GM12878 (cell line): ENCODE results near the gene TTC8. TPM values are rescaled to one million over a fixed set of nuclear protein-coding genes. Genes with fewer than 3 reads are reported as not detected.

Experiments
- ATAC-seq: fragments of 200-7000 bp; cut with Tn5 transposase; 3 replicates; pipeline ENCODE4 v1.9.1; 2020; ENCODE audit warnings: mild to moderate bottlenecking, moderate library complexity
- BruUV-seq: library from RNA; stranded (reverse); fragments of 400-500 nt; replicated peaks from 2 replicates; lab custom pipeline; 2021; lab: Mats Ljungman, UMichigan
- CTCF ChIA-PET: fragments of 300-600 bp; sonication (Branson Sonifier 250); formaldehyde crosslinking; extraction: SDS; loops from one replicate; lab custom pipeline; 2021; ENCODE audit warnings: inconsistent platforms; lab: Yijun Ruan, JAX
- POLR2A ChIA-PET: fragments of 350-600 bp; formaldehyde crosslinking; extraction: SDS; loops from one replicate; lab custom pipeline; 2021; ENCODE audit warnings: inconsistent platforms; lab: Charles Lee
- RAD21 ChIA-PET: fragments of 300-600 bp; sonication (Branson Sonifier 250); formaldehyde crosslinking; loops from one replicate; lab custom pipeline; 2023; ENCODE audit warnings: antibody characterized with exemption; ENCODE audit not compliant: unreplicated experiment; lab: Charles Lee
- SMC1A ChIA-PET: fragments of 300-600 bp; sonication (Branson Sonifier 250); formaldehyde crosslinking; loops from one replicate; lab custom pipeline; 2023; ENCODE audit not compliant: unreplicated experiment, uncharacterized antibody; lab: Charles Lee
- DNase-seq: peaks from one replicate; pipeline ENCODE4 v3.0.0-alpha.2; 2011; ENCODE audit warnings: low read depth, low spot score
- FAIRE-seq: peaks from 3 replicates; lab custom pipeline; 2011; peaks lifted over from hg19 to GRCh38; lab: Jason Lieb, UNC
- H2AFZ ChIP-seq: 2 replicates; pipeline ENCODE4 v1.6.0; 2011; ENCODE audit warnings: low read depth, low read length, control low read depth; ENCODE audit not compliant: control insufficient read depth
- H3K27ac ChIP-seq: 2 replicates; pipeline ENCODE4 v1.5.1; 2011; ENCODE audit warnings: control low read depth; ENCODE audit not compliant: control insufficient read depth, insufficient read depth
- H3K27me3 ChIP-seq, 2 experiments: replicated peaks in 1 of 2; 2 replicates each; pipeline versions ENCODE4 v1.6.0 to v1.6.1; 2011; ENCODE audit warnings: low read length in 1 of 2; ENCODE audit not compliant: control insufficient read depth in 2 of 2, insufficient read depth in 2 of 2
- H3K36me3 ChIP-seq, 2 experiments: 2 replicates each; pipeline ENCODE4 v1.5.1; 2011; ENCODE audit warnings: low read length in 1 of 2; ENCODE audit not compliant: control insufficient read depth in 2 of 2, insufficient read depth in 2 of 2
- H3K4me1 ChIP-seq: 2 replicates; pipeline ENCODE4 v1.6.1; 2011; ENCODE audit warnings: mild to moderate bottlenecking, low read length, moderate library complexity, mixed read lengths; ENCODE audit not compliant: control insufficient read depth, insufficient read depth
- H3K4me2 ChIP-seq: 2 replicates; pipeline ENCODE4 v1.6.0; 2011; ENCODE audit warnings: control low read depth; ENCODE audit not compliant: control insufficient read depth, insufficient read depth
- H3K4me3 ChIP-seq: fragments of 200-600 bp; sonication (generic); 2 replicates; pipeline ENCODE4 v1.5.1; 2016
- H3K79me2 ChIP-seq: 2 replicates; pipeline ENCODE4 v1.6.0; 2011; ENCODE audit warnings: low read length; ENCODE audit not compliant: control insufficient read depth, insufficient read depth
- H3K9ac ChIP-seq: 2 replicates; pipeline ENCODE4 v1.8.0; 2011; ENCODE audit warnings: low read length, control low read depth, mixed read lengths; ENCODE audit not compliant: control insufficient read depth, insufficient read depth
- H3K9me3 ChIP-seq: replicated peaks from 3 replicates; pipeline ENCODE4 v1.5.1; 2011; ENCODE audit warnings: mild to moderate bottlenecking, low read length; ENCODE audit not compliant: control insufficient read depth, insufficient read depth
- H4K20me1 ChIP-seq: 2 replicates; pipeline ENCODE4 v1.6.0; 2011; ENCODE audit not compliant: control insufficient read depth, insufficient read depth
- CEBPZ ChIP-seq: fragments of 150-350 bp; IDR thresholded peaks from 2 replicates; pipeline ENCODE4 v1.6.1; 2016; ENCODE audit warnings: low read depth, low read length
- E2F4 ChIP-seq: IDR thresholded peaks from 2 replicates; pipeline ENCODE4 v1.6.1; 2012; ENCODE audit warnings: low read depth, low read length, improper control_type of control experiment
- E4F1 ChIP-seq: fragments of 450-650 bp; IDR thresholded peaks from 2 replicates; pipeline ENCODE4 v1.6.1; 2018; ENCODE audit warnings: borderline replicate concordance, mild to moderate bottlenecking; ENCODE audit not compliant: partially characterized antibody
- HDAC2 ChIP-seq: fragments of 200-600 bp; sonication (generic); IDR thresholded peaks from 2 replicates; pipeline ENCODE4 v1.6.1; 2017
- IKZF1 ChIP-seq: fragments of 450-650 bp; conservative IDR thresholded peaks from 2 replicates; pipeline ENCODE4 v1.6.1; 2017; ENCODE audit warnings: antibody characterized with exemption, mild to moderate bottlenecking
- KDM1A ChIP-seq: fragments of 200-600 bp; sonication (generic); IDR thresholded peaks from 2 replicates; pipeline ENCODE4 v1.6.1; 2016; ENCODE audit warnings: borderline replicate concordance
- NFIC ChIP-seq: IDR thresholded peaks from 2 replicates; pipeline ENCODE4 v1.6.1; 2012; ENCODE audit warnings: low read depth, mild to moderate bottlenecking, inconsistent platforms, low read length, moderate library complexity
- NKRF ChIP-seq: fragments of 450-650 bp; conservative IDR thresholded peaks from 2 replicates; pipeline ENCODE4 v1.6.1; 2017; ENCODE audit warnings: mild to moderate bottlenecking, moderate library complexity
- NR2F1 ChIP-seq: fragments of 450-650 bp; conservative IDR thresholded peaks from 2 replicates; pipeline ENCODE4 v1.6.1; 2017; ENCODE audit warnings: mild to moderate bottlenecking
- RAD21 ChIP-seq: IDR thresholded peaks from 2 replicates; pipeline ENCODE4 v1.6.1; 2011; ENCODE audit warnings: mild to moderate bottlenecking, low read depth, low read length, moderate library complexity; ENCODE audit not compliant: insufficient read depth
- RBBP5 ChIP-seq: fragments of 200-600 bp; sonication (generic); conservative IDR thresholded peaks from 2 replicates; pipeline ENCODE4 v1.6.1; 2016
- RCOR1 ChIP-seq: conservative IDR thresholded peaks from 2 replicates; pipeline ENCODE4 v1.6.1; 2012; ENCODE audit warnings: low read depth, low read length, improper control_type of control experiment
- SP1 ChIP-seq: IDR thresholded peaks from one replicate; pipeline ENCODE4 v1.6.1; 2011; ENCODE audit warnings: low read depth, low read length
- TCF7 ChIP-seq: IDR thresholded peaks from 2 replicates; pipeline ENCODE4 v1.6.1; 2014; ENCODE audit warnings: antibody characterized with exemption, borderline replicate concordance
- ZBTB33 ChIP-seq: fragments of 450-650 bp; IDR thresholded peaks from 2 replicates; pipeline ENCODE4 v1.6.1; 2017; ENCODE audit warnings: mild to moderate bottlenecking
- WGBS: methylation state at CpG from one replicate; pipeline ENCODE4 v1.1.6; 2016; ENCODE audit warnings: low lambda C conversion rate; ENCODE audit not compliant: insufficient replicate concordance, insufficient coverage; ENCODE audit errors: missing lambda C conversion rate; 5-methylcytosine and 5-hydroxymethylcytosine counted together
- in situ Hi-C: fragments of 300-500 bp; cut with MboI; formaldehyde crosslinking; loops from 9 replicates; pipeline ENCODE4 v1.14.3; 2018; ENCODE audit warnings: mixed read lengths
- intact Hi-C: fragments of 100-400 bp; cut with micrococcal nuclease; formaldehyde crosslinking; loops from one replicate; pipeline ENCODE4 v1.14.2; 2022; ENCODE audit not compliant: unreplicated experiment
- polyA plus RNA-seq, 11 experiments: library from polyadenylated mRNA; depleted of rRNA in 4 of 11; unstranded in 6 of 11; stranded (reverse) in 5 of 11; fragments of >200 nt; fragmentation: Nextera tagmentation in 4 of 11; fragmentation: Illumina TruSeq in 1 of 11; extraction: Ambion mirVana in 4 of 11; extraction: Trizol in 1 of 11; gene quantifications; 1 replicate in 1 of 11; 2 replicates in 10 of 11; pipeline versions ENCODE4 v1.2.1 to v1.2.3, GENCODE V29; 2011 to 2016; ENCODE audit warnings: inconsistent platforms in 2 of 11, missing spikeins in 2 of 11, low read depth in 1 of 11
- total RNA-seq, 4 experiments: library from RNA; depleted of rRNA in 3 of 4; stranded (reverse); fragments of >200 nt in 3 of 4; fragmentation: Illumina TruSeq in 1 of 4; extraction: Trizol in 1 of 4; gene quantifications; 2 replicates each; pipeline versions ENCODE4 v1.2.1 to v1.2.3, GENCODE V29; 2013 to 2021

TTC8 gene
- total and polyA plus RNA-seq, 10 of the 15 experiments (the other 5 are each of a cell fraction or from before 2014, with no cell fraction given), result 1.5 to 4.6 (median 2.5) TPM

- RAD21 ChIA-PET, result no interaction called here
- in situ Hi-C loops, result no loop called here
- TF ChIP-seq RAD21 (no peak), NKRF (no peak), E4F1 (no peak), IKZF1 (no peak), TCF7 (no peak), E2F4 (no peak), HDAC2 (no peak), SP1 (no peak), CEBPZ (no peak), RCOR1 (no peak), NR2F1 (no peak), ZBTB33 (no peak), NFIC (no peak), RBBP5 (no peak), KDM1A (no peak)
Measured at GRCh38 chr14:88919502-88919901, 95.1 kb downstream of the TTC8 start.

More at GRCh38 chr14:88919502-88919901, 95.1 kb downstream of the TTC8 start:
- Histone ChIP-seq H3K79me2 (no peaks in the 10 kb centered on the region), H3K9me3 (no peaks in the 10 kb centered on the region), H3K4me2 (no peak overlapping the region), H3K36me3 (no peaks in the 10 kb centered on the region), H2AFZ (no peak overlapping the region), H4K20me1 (no peaks in the 10 kb centered on the region), H3K4me1 (no peaks in the 10 kb centered on the region), H3K4me3 (no peak overlapping the region), H3K9ac (no peak overlapping the region), H3K27me3 (no peaks in the 10 kb centered on the region), H3K27ac (no peak overlapping the region)
- intact Hi-C loops, result no loop called here
- no peak for ATAC-seq
- no peak for DNase-seq
- WGBS, result 26% methylated on average over 3 of the region's 3 CpGs
- SMC1A ChIA-PET, result no interaction called here
- POLR2A ChIA-PET, result no interaction called here
- CTCF ChIA-PET, result no interaction called here
- BruUV-seq, result no TSS peak
- FAIRE-seq, result no peak
